ENCODE results near the gene ALDH7A1.

The ALDH7A1 gene

GRCh38 chr5:126488443-126489065 lies 106.5 kb downstream of the ALDH7A1 start:
- Histone ChIP-seq H4K20me1 (ENCODE audit: low read depth, low read length) (no peaks in the 10 kb centered on the region), H3K4me2 (ENCODE audit: low read depth, low read length, poor library complexity, severe bottlenecking) (no peak overlapping the region), H3K27ac (ENCODE audit: low read depth, low read length) (no peak overlapping the region), H3K4me3 (ENCODE audit: insufficient read depth, low read length, poor library complexity, severe bottlenecking) (no peak overlapping the region), H3K27me3 (ENCODE audit: low read length) (no peaks in the 10 kb centered on the region), H3K79me2 (ENCODE audit: insufficient read depth, low read length) (no peaks in the 10 kb centered on the region), H3K36me3 (ENCODE audit: low read length) (no peaks in the 10 kb centered on the region), H3K9me3 (ENCODE audit: insufficient read depth, low read length) (no peaks in the 10 kb centered on the region), H2AFZ (ENCODE audit: low read depth, low read length, severe bottlenecking) (no peak overlapping the region), H3K9me2 (replicated peaks; ENCODE audit: insufficient read depth, low read length) (no peaks in the 10 kb centered on the region), H3K9ac (ENCODE audit: low read length) (no peak overlapping the region), H3F3A (ENCODE audit: insufficient read depth) (no peaks in the 10 kb centered on the region)
- TF ChIP-seq EZH2phosphoT487 (conservative IDR thresholded peaks at IDR 0.05; ENCODE audit: low read length): no peak
- TF ChIP-seq, protein P1, sequence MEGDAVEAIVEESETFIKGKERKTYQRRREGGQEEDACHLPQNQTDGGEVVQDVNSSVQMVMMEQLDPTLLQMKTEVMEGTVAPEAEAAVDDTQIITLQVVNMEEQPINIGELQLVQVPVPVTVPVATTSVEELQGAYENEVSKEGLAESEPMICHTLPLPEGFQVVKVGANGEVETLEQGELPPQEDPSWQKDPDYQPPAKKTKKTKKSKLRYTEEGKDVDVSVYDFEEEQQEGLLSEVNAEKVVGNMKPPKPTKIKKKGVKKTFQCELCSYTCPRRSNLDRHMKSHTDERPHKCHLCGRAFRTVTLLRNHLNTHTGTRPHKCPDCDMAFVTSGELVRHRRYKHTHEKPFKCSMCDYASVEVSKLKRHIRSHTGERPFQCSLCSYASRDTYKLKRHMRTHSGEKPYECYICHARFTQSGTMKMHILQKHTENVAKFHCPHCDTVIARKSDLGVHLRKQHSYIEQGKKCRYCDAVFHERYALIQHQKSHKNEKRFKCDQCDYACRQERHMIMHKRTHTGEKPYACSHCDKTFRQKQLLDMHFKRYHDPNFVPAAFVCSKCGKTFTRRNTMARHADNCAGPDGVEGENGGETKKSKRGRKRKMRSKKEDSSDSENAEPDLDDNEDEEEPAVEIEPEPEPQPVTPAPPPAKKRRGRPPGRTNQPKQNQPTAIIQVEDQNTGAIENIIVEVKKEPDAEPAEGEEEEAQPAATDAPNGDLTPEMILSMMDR (IDR thresholded peaks at IDR 0.05; ENCODE audit: insufficient read depth, low read length, poor library complexity, severe bottlenecking): no peak

DNA sequence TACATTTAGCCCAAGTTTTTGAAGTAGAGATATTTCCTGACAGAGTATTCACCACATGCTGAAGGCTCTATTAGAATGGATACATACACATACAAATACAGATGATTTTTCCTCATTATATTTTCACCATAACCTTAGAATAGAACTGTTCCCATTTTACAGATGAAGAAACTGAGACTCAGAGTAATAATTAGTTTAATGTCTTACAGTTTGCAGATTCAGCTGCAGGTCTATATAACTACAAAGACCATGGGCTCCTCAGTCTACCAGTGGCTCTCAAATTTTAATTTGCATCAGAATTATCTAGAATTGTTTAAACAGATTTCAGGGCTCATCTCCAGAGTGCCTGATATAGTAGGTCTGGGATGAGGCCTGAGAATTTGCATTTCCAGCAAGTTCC lies 107.4 kb downstream of the ALDH7A1 start:
- H3F3A ChIP-seq (ENCODE audit: insufficient read depth): no peaks in the 10 kb centered on the region
- H3K27ac ChIP-seq (ENCODE audit: low read depth, low read length): no peak overlapping the region
- H2AFZ ChIP-seq (ENCODE audit: low read depth, low read length, severe bottlenecking): no peak overlapping the region
- H3K9ac ChIP-seq (ENCODE audit: low read length): no peak overlapping the region
- no peaks in the 10 kb centered on the region for H3K36me3 ChIP-seq (ENCODE audit: low read length)
- H3K9me3 ChIP-seq (ENCODE audit: insufficient read depth, low read length): no peaks in the 10 kb centered on the region
- no peak overlapping the region for H3K4me3 ChIP-seq (ENCODE audit: insufficient read depth, low read length, poor library complexity, severe bottlenecking)
- no peaks in the 10 kb centered on the region for H4K20me1 ChIP-seq (ENCODE audit: low read depth, low read length)
- no peaks in the 10 kb centered on the region for H3K27me3 ChIP-seq (ENCODE audit: low read length)
- no peaks in the 10 kb centered on the region for H3K9me2 ChIP-seq (replicated peaks; ENCODE audit: insufficient read depth, low read length)
- H3K4me2 ChIP-seq (ENCODE audit: low read depth, low read length, poor library complexity, severe bottlenecking): no peak overlapping the region
- TF ChIP-seq EZH2phosphoT487 (conservative IDR thresholded peaks at IDR 0.05; ENCODE audit: low read length): no peak
- TF ChIP-seq, protein P1 (IDR thresholded peaks at IDR 0.05; ENCODE audit: insufficient read depth, low read length, poor library complexity, severe bottlenecking): no peak
- H3K79me2 ChIP-seq (ENCODE audit: insufficient read depth, low read length): no peaks in the 10 kb centered on the region

DNA sequence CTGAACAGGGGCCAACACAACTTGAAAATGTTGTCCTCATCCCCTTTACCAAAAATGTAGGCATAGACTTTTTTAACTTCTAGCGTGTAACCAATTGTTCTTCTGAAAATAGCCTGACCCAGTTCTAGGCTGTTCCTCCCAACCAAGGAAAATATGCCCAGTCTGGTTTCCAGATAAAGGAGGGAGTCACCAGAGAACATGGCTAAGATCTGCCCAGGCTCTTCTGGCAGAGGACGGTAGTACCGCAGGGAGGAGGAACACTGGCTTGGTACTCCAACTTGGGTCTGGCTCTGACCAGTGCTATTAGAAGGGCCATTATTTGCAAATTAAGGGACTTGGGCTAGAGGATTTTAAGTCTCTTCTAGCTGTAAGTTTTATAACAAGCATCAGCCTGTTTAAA lies 108.7 kb downstream of the ALDH7A1 start:
- Histone ChIP-seq H3K4me2 (ENCODE audit: low read depth, low read length, poor library complexity, severe bottlenecking) (no peak overlapping the region), H3K27me3 (ENCODE audit: low read length) (no peaks in the 10 kb centered on the region), H3F3A (ENCODE audit: insufficient read depth) (no peaks in the 10 kb centered on the region), H3K9me2 (replicated peaks; ENCODE audit: insufficient read depth, low read length) (no peaks in the 10 kb centered on the region), H3K79me2 (ENCODE audit: insufficient read depth, low read length) (no peaks in the 10 kb centered on the region), H4K20me1 (ENCODE audit: low read depth, low read length) (no peaks in the 10 kb centered on the region), H3K9ac (ENCODE audit: low read length) (no peak overlapping the region), H3K9me3 (ENCODE audit: insufficient read depth, low read length) (no peaks in the 10 kb centered on the region), H2AFZ (ENCODE audit: low read depth, low read length, severe bottlenecking) (no peak overlapping the region), H3K27ac (ENCODE audit: low read depth, low read length) (no peak overlapping the region), H3K36me3 (ENCODE audit: low read length) (no peaks in the 10 kb centered on the region), H3K4me3 (ENCODE audit: insufficient read depth, low read length, poor library complexity, severe bottlenecking) (no peak overlapping the region)
- TF ChIP-seq, protein P1 (IDR thresholded peaks at IDR 0.05; ENCODE audit: insufficient read depth, low read length, poor library complexity, severe bottlenecking): no peak
